Measurements from ENCODE around the gene ACIN1.
A peak's percentile ranks its signal among the peaks of the same experiment; 100 is the strongest.

ACIN1 gene

GRCh38 chr14:23056956-23057756 is 37.8 kb downstream of the ACIN1 start, which contains the start of gene CDH24:
TSS of gene CDH24 (minus strand) at chr14:23057520. CDS start at chr14:23055733, 1,787 bp downstream.
- peak; percentile 72 for DNase-seq

- DNase-seq: peak; percentile 77
These were observed 38.6 kb downstream of the ACIN1 start for GRCh38 chr14:23056145-23056955.

DNA sequence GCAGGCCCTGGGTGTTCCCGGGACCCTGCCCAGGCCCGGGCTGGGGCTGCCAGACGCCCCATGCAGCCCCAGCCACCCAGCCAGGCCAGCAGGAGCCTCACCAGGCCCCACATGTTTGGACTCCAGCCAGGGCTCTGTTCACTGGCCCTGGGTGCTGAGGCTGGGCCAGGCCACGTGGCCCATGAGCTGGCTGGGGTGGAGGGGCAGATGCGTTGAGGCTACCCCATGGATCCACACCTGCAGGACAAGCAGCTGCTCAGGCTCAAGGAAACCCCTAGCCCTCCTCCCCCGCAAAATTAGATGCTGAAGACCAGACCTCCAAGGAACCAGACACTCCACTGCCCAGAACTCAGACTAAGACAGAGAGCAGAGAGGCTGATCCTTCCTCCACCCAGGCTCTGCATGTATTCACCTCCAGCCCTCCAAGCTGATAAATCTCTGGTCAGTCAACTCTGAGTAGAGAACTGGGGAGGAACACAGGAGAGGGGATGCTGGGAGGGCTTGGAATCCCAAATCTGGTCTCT is 39.3 kb downstream of the ACIN1 start:
- DNase-seq: no peak

DNA sequence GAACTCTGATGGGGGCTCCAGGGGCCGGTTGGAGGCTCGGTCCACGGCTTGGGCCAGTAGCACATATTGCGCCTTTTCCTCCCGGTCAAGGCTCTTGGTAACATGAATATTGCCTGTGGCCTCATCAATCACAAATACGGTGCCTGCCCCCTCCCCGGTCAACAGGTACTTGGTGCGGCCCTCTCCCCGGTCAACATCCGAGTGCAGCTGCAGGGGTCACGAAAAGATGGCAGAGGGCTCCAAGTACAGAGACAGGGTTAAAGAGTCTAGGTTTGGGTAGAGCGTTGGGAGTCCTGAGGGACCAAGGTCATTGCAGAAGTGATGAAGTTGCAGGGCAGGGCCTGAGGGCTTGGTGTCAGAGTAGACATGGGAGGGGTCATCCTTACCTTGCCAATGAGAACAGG is 39.8 kb downstream of the ACIN1 start:
- DNase-seq: no peak

DNA sequence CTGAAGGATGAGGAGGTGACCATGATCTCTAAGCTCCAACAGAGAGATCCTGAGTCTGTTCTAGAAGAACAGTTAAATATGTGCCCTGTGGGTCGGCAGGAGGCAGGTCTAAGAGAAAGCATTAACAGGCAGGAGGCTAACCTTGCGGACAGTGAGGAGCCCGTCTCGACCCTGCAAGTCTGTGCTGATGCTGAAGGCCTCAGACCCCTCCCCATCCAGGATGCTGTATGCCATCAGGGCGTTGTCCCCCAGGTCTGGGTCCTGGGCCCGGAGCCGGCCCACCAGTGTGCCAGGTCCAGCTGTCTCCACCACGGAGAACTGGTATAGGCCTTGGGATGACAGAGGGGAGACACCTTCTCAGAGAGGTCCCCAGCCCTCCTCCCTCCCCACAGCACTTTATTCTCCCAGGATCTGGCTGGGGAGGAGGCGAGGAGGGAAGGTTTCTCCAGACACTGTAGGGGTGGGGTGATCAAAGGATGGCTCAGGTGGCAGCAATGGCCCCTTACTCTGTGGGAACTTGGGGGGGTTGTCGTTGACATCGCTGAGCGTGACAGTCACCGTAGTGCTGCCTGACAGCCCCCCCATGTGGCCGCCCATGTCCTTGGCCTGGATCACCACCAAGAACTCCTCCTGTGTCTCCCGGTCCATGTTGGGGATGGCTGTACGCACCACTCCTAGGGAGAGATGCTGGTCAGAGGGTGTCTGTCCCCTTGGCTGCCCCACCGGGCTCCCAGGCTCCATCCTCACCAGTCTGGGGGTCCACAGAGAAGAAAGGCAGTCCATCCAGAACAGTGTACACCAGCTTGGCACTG is 40.7 kb downstream of the ACIN1 start:
- DNase-seq: peak; percentile 17

- DNase-seq: no peak
These were observed 41.5 kb downstream of the ACIN1 start for GRCh38 chr14:23053426-23053825.

DNA sequence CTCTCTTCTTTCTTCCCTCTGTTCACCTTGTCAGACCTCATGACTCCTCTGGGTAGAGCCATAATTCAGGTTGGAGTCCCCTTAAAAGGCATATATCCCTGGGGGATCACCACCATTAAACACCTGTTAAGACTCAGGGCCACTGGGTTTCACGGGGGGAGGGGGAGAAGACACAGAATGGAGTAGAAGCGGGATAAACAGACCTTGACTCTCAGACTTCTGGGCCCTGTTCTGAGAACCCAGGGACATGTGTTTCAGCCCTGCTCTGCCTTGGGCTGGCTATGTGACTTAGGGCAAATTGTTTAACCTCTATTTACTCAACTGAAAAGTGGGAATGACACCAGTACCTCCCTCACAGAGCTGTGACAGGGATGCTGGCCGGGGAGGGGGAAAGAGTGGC is 42.3 kb downstream of the ACIN1 start:
- DNase-seq: no peak

DNA sequence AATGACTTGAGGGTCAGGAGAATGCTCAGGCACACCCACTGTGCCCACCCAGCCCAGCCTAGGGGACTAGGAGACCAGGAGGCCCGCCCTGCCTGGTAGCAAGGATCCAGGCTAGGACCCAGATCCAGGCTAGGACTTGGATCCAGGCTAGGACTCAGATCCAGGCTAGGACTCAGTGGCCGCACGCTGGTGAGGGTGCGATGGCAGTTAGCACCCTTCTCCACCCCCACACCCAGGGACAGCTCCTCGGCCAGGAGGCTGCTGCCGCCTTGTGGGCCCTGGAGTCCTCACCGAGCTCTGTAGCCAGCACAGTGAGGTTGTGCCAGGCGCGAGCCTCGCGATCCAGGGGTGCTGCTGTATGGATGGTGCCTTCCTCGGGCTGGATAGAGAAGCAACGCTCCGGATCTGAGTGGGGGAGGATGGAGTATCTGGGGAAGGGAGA is 42.7 kb downstream of the ACIN1 start:
- no peak for DNase-seq

GRCh38 chr14:23051141-23052057 is 43.5 kb downstream of the ACIN1 start:
- DNase-seq: no peak

- no peak for DNase-seq
These were observed 45.9 kb downstream of the ACIN1 start for GRCh38 chr14:23049011-23049410.

- DNase-seq: no peak
These were observed 46.9 kb downstream of the ACIN1 start for GRCh38 chr14:23047751-23048693.

DNA sequence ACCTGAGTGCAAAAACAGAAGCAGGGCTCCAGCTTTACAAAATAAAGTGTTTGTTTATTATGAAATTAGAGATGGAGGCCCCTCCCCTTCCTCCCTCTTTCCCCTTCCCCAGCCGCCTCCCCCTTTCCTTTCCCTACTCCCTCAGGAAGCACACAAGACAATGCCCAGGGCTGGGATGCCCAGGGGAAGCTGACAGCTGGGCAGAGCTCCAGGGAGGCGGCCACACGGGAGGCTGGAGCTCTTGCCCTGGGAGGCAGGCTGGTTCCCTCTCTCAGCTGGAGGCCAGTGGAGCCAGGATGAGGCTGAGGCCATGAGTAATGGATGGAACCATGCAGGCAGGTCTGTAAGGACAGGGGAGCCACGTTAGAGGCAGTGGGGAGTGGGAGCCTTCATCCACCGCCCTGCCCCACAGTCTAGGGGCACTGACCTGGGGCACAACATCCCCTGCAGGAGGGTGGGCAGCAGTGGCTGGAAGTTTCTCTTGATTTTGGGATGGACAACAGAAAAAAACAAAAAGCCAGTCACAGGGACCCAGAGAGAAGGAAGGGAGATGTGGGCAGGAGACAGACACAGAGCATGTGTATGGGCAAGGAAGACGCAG is 47.8 kb downstream of the ACIN1 start:
- no peak for DNase-seq

GRCh38 chr14:23045419-23046357 is 49.2 kb downstream of the ACIN1 start:
- no peak for DNase-seq

DNA sequence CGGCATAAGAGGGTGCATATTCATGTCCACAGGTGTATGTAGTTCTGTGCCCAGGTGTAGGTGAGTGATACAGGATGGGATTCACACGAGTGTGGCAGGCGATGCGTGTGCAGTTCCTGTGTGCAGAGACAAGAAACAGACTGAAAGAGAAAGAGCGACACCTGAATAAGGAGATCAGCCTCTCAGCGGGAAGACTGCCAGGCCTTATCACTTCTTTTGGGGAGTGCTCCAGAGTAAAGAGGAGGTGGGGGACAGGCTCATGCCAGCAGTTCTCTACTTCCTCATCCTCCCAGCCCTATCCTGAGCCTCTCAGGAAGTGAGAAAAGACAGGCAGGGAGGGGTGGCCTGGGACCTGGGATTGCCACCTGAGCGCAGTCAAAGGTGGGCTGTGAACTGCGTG is 50.1 kb downstream of the ACIN1 start:
- no peak for DNase-seq

- DNase-seq: no peak
These were observed 51.2 kb downstream of the ACIN1 start for GRCh38 chr14:23043754-23044153.

- no peak for DNase-seq
These were observed 51.8 kb downstream of the ACIN1 start for GRCh38 chr14:23043145-23043544.

GRCh38 chr14:23042162-23042965 is 52.6 kb downstream of the ACIN1 start, which contains the start of gene PSMB11:
TSS of gene PSMB11 (plus strand) at chr14:23042212. CDS start at chr14:23042226, 14 bp downstream.
- DNase-seq: no peak

- no peak for DNase-seq
These were observed 53.2 kb downstream of the ACIN1 start for GRCh38 chr14:23041729-23042128.

Data from activated CD4-positive, alpha-beta T cell treated with anti-CD3 and anti-CD28 coated beads, Interleukin-10, Interleukin-2, amounts not matched to agents 100 ng/mL and 50 ng/mL, durations not matched to agents 16 hours and 8 hours (primary cell).